Immature natural killer cell (primary cell): ENCODE measurements around the gene TBC1D2. TPM values are rescaled to one million over a fixed set of nuclear protein-coding genes. Genes with fewer than 3 reads are reported as not detected.

ENCODE experiments used
- DNase-seq, 3 donors: peaks; one replicate each; pipeline ENCODE4 v3.0.0; 2022; ENCODE audit warnings: mixed read lengths in 1 of 3
- H3K27ac Mint-ChIP-seq, 6 donors: one replicate each; pipeline ENCODE4 v1.8.0; 2020; ENCODE audit warnings: mixed read lengths in 6 of 6, mild to moderate bottlenecking in 5 of 6, inconsistent platforms in 4 of 6, moderate library complexity in 3 of 6
- H3K27me3 Mint-ChIP-seq, 3 donors: one replicate each; pipeline ENCODE4 v1.8.0; 2020 to 2021; ENCODE audit warnings: low read depth in 3 of 3, mild to moderate bottlenecking in 3 of 3, mixed read lengths in 3 of 3, moderate library complexity in 3 of 3, inconsistent platforms in 1 of 3
- H3K36me3 Mint-ChIP-seq, 3 donors: one replicate each; pipeline ENCODE4 v1.8.0; 2020; ENCODE audit warnings: mixed read lengths in 3 of 3, inconsistent platforms in 2 of 3, mild to moderate bottlenecking in 2 of 3
- H3K4me1 Mint-ChIP-seq, 2 donors: one replicate each; pipeline ENCODE4 v1.8.0; 2020; ENCODE audit warnings: inconsistent platforms in 2 of 2, mild to moderate bottlenecking in 2 of 2, mixed read lengths in 2 of 2, moderate library complexity in 1 of 2
- H3K4me3 Mint-ChIP-seq, 5 donors: one replicate each; pipeline ENCODE4 v1.8.0; 2020; ENCODE audit warnings: mild to moderate bottlenecking in 5 of 5, mixed read lengths in 5 of 5, inconsistent platforms in 3 of 5, moderate library complexity in 3 of 5
- H3K9me3 Mint-ChIP-seq, 6 donors: one replicate each; pipeline ENCODE4 v1.8.0; 2020; ENCODE audit warnings: mild to moderate bottlenecking in 6 of 6, mixed read lengths in 6 of 6, inconsistent platforms in 4 of 6, moderate library complexity in 3 of 6
- polyA plus RNA-seq, 3 donors: library from polyadenylated mRNA; unstranded; fragments of 300-500 nt; fragmentation: Illumina TruSeq; gene quantifications; one replicate each; pipeline ENCODE4 v1.2.3, GENCODE V29; 2021

Gene TBC1D2
- polyA plus RNA-seq, 3 donors from 2014 or later: 1.4 to 5.6 (median 1.8) TPM

DNA sequence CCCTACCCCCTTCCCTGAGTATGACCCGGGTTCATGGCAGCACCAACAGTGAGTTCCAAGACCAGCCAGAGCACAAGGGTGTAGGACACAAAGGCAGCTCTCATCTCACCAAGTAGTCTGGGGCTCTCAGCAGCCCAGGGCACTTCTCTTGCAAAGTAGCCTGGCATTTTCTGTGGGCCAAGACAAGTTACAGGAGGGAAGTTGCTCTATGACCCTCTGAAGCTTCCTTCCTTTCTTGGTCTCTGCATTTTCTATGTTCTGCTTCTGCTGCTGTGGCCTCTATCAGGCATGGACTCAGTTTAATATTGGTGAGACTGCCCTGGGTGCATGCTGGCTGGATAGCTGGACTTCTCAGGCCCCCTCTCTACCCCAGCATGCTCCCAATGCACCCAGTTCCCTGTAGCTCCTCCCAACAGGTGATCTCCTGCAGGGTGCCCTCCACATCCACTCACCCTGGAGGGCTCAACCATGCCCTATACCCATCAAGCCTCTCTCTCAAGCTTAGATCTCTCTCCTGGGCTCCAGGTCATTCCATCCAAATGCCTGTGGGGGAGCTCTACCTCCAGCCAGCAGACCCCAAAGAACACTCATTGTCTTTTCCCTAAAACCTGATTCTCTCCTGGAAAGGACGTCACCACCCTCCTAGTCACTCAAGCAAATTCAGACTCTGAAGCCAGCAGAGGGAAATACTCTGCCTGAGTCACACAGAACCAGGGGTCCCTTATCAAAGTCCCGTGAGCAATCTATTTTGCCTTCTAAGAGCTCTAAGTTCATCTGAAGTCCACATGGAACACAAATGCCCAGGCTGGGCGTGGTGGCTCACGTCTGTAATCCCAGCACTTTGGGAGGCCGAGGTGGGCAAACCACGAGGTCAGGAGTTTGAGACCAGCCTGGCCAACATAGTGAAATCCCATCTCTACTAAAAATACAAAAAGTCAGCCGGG is 13.8 kb downstream of the TBC1D2 start:
- no peak for DNase-seq
- H3K27me3 Mint-ChIP-seq: no peaks in the 10 kb centered on the region
- H3K27ac Mint-ChIP-seq: peak overlapping the region in 1 of 6 donors; percentile 40
- no peaks in the 10 kb centered on the region for H3K9me3 Mint-ChIP-seq
- H3K4me3 Mint-ChIP-seq: no peak overlapping the region
- peaks cover 2 to 11% (median 4%) of the 10 kb centered on the region in 3 donors for H3K36me3 Mint-ChIP-seq
- H3K4me1 Mint-ChIP-seq: no peaks in the 10 kb centered on the region

DNA sequence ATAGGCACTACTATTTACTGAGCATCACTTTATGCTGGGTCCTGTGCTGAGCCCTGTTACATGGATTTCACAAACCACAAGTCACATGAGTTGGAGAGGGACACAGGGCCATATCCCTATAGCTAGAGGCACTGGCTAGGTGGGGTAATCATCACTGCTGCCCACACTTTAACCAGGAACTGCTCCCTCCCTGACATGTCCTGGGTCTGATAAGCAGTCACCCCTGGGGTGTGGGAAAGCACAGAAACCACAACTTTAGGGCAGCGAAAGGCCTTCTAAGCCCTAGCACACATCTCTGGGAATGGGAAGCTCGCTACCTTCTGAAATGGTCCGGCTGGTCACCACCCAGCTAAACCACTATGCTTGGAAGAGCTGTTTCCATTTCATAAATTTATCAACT is 15.0 kb downstream of the TBC1D2 start:
- no peaks in the 10 kb centered on the region for H3K9me3 Mint-ChIP-seq
- H3K36me3 Mint-ChIP-seq: peaks cover 5 to 10% (median 5%) of the 10 kb centered on the region in 3 donors
- no peak overlapping the region for H3K27ac Mint-ChIP-seq
- H3K4me1 Mint-ChIP-seq: no peaks in the 10 kb centered on the region
- H3K27me3 Mint-ChIP-seq: peaks cover 0 to 1% (median 0%) of the 10 kb centered on the region in 3 donors
- no peak for DNase-seq
- no peak overlapping the region for H3K4me3 Mint-ChIP-seq

- Mint-ChIP-seq H3K4me3 (no peak overlapping the region), H3K27me3 (peaks cover 0 to 1% (median 0%) of the 10 kb centered on the region in 3 donors)
Observed at GRCh38 chr9:98236901-98237487, 18.5 kb downstream of the TBC1D2 start.

GRCh38 chr9:98235126-98235525 is 20.3 kb downstream of the TBC1D2 start:
- DNase-seq: no peak
- Mint-ChIP-seq H3K4me3 (no peak overlapping the region), H3K27me3 (peaks cover 0 to 1% (median 0%) of the 10 kb centered on the region in 3 donors), H3K27ac (no peak overlapping the region), H3K36me3 (peaks cover 9 to 31% (median 16%) of the 10 kb centered on the region in 3 donors), H3K9me3 (no peaks in the 10 kb centered on the region), H3K4me1 (no peaks in the 10 kb centered on the region)

More at GRCh38 chr9:98236901-98237487, 18.5 kb downstream of the TBC1D2 start:
- no peak for DNase-seq
- Mint-ChIP-seq H3K36me3 (peaks cover 10 to 19% (median 13%) of the 10 kb centered on the region in 3 donors), H3K27ac (no peak overlapping the region), H3K9me3 (no peaks in the 10 kb centered on the region), H3K4me1 (no peaks in the 10 kb centered on the region)

DNA sequence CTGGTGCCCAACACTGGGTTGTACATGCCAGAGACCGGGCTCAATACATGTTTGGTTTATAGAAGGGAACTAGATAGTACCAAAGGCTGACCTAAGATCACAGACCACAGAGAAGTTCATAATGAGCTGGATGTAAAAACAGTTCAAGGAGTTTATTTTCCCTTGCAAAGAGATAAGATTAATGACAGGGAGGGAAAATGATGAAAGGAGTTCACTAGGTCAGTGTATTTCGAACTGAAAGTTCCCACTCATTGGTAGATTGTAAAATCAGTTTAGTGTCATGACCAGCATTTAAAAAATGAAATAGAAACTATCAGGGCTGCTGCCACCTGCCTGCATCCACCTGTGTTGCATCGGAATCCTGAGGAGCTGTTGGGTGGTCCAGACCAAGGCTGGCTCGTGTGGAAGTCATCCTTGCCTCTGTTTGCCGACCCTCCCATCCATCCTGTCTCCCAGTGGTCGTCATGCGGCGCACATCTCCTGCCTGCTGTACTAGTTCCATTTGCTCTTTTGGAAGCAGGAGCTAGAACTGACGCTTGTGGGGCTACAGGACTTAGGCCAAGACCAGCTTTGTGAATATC is 21.1 kb downstream of the TBC1D2 start:
- H3K27me3 Mint-ChIP-seq: peaks cover 0 to 1% (median 0%) of the 10 kb centered on the region in 3 donors
- no peak overlapping the region for H3K4me3 Mint-ChIP-seq
- no peaks in the 10 kb centered on the region for H3K4me1 Mint-ChIP-seq
- no peaks in the 10 kb centered on the region for H3K9me3 Mint-ChIP-seq
- no peak overlapping the region for H3K27ac Mint-ChIP-seq
- no peak for DNase-seq
- H3K36me3 Mint-ChIP-seq: peaks cover 5 to 37% (median 16%) of the 10 kb centered on the region in 3 donors

DNA sequence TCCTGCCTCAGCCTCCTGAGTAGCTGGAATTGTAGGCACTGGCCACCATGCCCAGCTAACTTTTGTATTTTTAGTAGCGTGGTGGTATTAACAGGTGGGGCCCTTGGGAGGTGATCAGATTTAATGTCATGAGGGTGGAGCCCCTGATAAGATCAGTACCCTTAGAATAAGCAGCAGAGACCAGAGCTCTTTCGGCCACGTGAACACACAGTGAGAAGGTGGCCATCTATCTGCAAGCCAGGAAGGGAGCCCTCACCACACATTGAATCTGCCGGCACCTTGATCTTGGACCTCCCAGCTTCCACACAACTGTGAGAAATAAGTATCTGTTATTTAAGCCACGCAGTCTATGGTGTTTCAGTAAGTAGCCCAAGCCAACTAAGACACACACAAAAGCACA is 22.5 kb downstream of the TBC1D2 start:
- Mint-ChIP-seq H3K4me3 (no peak overlapping the region), H3K27ac (no peak overlapping the region), H3K4me1 (no peaks in the 10 kb centered on the region), H3K36me3 (peaks cover 10 to 46% (median 12%) of the 10 kb centered on the region in 3 donors), H3K9me3 (no peaks in the 10 kb centered on the region), H3K27me3 (peaks cover 0 to 1% (median 0%) of the 10 kb centered on the region in 3 donors)
- DNase-seq: no peak

- no peaks in the 10 kb centered on the region for H3K4me1 Mint-ChIP-seq
- H3K9me3 Mint-ChIP-seq: no peaks in the 10 kb centered on the region
- H3K36me3 Mint-ChIP-seq: peaks cover 12 to 50% (median 14%) of the 10 kb centered on the region in 3 donors
- no peak for DNase-seq
- H3K27ac Mint-ChIP-seq: no peak overlapping the region
- H3K27me3 Mint-ChIP-seq: peaks cover 0 to 1% (median 0%) of the 10 kb centered on the region in 3 donors
- no peak overlapping the region for H3K4me3 Mint-ChIP-seq
Observed at GRCh38 chr9:98231770-98232478, 23.5 kb downstream of the TBC1D2 start.

DNA sequence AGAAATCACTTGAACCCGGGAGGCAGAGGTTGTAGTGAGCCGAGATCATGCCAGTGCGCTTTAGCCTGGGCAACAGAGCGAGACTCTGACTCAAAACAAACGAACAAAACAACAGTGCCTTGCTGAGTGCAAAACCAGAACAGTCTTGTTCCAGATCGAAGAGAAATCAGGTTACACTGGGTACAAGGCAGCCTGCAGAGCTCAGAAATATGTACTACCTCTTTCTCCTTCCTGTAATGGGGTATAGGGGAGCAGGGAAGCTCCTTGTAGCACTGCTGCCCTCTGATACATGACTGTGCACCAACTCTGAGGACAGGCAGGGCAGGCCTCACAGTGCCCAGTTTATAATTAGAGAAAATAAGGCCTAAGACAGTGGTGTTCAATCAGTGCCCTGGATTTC is 24.7 kb downstream of the TBC1D2 start:
- no peaks in the 10 kb centered on the region for H3K4me1 Mint-ChIP-seq
- H3K4me3 Mint-ChIP-seq: no peak overlapping the region
- no peak for DNase-seq
- peaks cover 0 to 1% (median 0%) of the 10 kb centered on the region in 3 donors for H3K27me3 Mint-ChIP-seq
- H3K9me3 Mint-ChIP-seq: no peaks in the 10 kb centered on the region
- H3K27ac Mint-ChIP-seq: no peak overlapping the region
- peaks cover 15 to 50% (median 19%) of the 10 kb centered on the region in 3 donors for H3K36me3 Mint-ChIP-seq

GRCh38 chr9:98230304-98230703 is 25.1 kb downstream of the TBC1D2 start:
- no peak for DNase-seq
- H3K27me3 Mint-ChIP-seq: no peaks in the 10 kb centered on the region
- no peak overlapping the region for H3K4me3 Mint-ChIP-seq
- H3K27ac Mint-ChIP-seq: no peak overlapping the region
- H3K9me3 Mint-ChIP-seq: no peaks in the 10 kb centered on the region
- H3K36me3 Mint-ChIP-seq: peaks cover 15 to 47% (median 17%) of the 10 kb centered on the region in 3 donors
- no peaks in the 10 kb centered on the region for H3K4me1 Mint-ChIP-seq

- no peak for DNase-seq
- no peak overlapping the region for H3K27ac Mint-ChIP-seq
- H3K4me3 Mint-ChIP-seq: no peak overlapping the region
- H3K36me3 Mint-ChIP-seq: peaks cover 13 to 45% (median 15%) of the 10 kb centered on the region in 3 donors
- no peaks in the 10 kb centered on the region for H3K9me3 Mint-ChIP-seq
- no peaks in the 10 kb centered on the region for H3K4me1 Mint-ChIP-seq
- no peaks in the 10 kb centered on the region for H3K27me3 Mint-ChIP-seq
Observed at GRCh38 chr9:98229620-98230019, 25.8 kb downstream of the TBC1D2 start.

DNA sequence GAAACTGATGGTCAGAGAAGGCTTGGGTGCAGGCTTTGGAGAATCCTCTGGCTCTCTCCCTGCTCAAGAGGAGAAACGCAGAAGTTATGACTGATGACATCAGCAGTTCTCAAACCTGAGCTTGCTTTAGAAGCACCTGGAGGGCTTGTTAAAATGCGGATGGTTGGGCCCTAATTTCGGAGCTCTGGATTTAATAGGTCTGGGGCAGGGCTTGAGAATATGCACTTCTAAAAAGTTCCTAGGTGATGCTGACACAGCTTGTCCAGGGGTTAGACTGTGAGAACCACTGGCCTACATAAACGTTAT is 26.4 kb downstream of the TBC1D2 start:
- Mint-ChIP-seq H3K27me3 (no peaks in the 10 kb centered on the region), H3K4me3 (no peak overlapping the region), H3K27ac (no peak overlapping the region), H3K36me3 (peaks cover 12 to 42% (median 13%) of the 10 kb centered on the region in 3 donors), H3K9me3 (no peaks in the 10 kb centered on the region), H3K4me1 (no peaks in the 10 kb centered on the region)
- DNase-seq: no peak

- Mint-ChIP-seq H3K4me3 (no peak overlapping the region), H3K27me3 (no peaks in the 10 kb centered on the region), H3K9me3 (no peaks in the 10 kb centered on the region), H3K36me3 (peaks cover 9 to 37% (median 13%) of the 10 kb centered on the region in 3 donors), H3K27ac (no peak overlapping the region), H3K4me1 (no peaks in the 10 kb centered on the region)
- no peak for DNase-seq
Observed at GRCh38 chr9:98228392-98229089, 26.9 kb downstream of the TBC1D2 start.

DNA sequence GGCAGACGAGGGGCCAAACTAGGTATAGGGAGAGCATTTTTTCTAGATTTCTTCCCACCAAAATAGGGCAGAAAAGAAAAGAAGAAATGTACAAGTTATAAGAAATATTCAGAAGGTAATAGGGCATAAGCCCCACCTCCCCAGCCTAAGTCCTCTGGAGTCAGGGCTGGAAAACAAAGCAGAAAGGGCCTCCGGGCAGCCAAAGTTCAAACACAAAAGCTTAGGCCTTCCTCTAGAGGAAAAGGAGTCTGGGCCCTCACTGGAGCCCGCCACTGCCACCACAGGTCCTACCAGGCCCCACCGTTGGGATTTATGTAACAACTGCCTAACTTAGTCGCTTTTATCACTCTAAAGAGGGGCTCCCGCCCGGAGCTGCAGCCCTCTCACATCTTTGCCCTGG is 27.6 kb downstream of the TBC1D2 start:
- DNase-seq: no peak
- Mint-ChIP-seq H3K27ac (no peak overlapping the region), H3K4me3 (no peak overlapping the region), H3K27me3 (no peaks in the 10 kb centered on the region), H3K4me1 (no peaks in the 10 kb centered on the region), H3K9me3 (no peaks in the 10 kb centered on the region), H3K36me3 (peaks cover 13 to 39% (median 17%) of the 10 kb centered on the region in 3 donors)
